Pulmonary artery endothelial cell (primary cell): ENCODE data around the gene ANGPTL7. TPM values are rescaled to one million over a fixed set of nuclear protein-coding genes. Genes with fewer than 3 reads are reported as not detected.

Experiments used
- DNase-seq: peaks from one replicate; pipeline ENCODE4 v3.0.0-alpha.2; 2011; ENCODE audit warnings: low read depth, low spot score
- total RNA-seq: library from RNA; depleted of rRNA; stranded (reverse); fragments of >200 nt; gene quantifications from 2 replicates; pipeline ENCODE4 v1.2.3, GENCODE V29; 2014

The ANGPTL7 gene
- total RNA-seq, 1 donor from 2014 or later = not detected

DNA sequence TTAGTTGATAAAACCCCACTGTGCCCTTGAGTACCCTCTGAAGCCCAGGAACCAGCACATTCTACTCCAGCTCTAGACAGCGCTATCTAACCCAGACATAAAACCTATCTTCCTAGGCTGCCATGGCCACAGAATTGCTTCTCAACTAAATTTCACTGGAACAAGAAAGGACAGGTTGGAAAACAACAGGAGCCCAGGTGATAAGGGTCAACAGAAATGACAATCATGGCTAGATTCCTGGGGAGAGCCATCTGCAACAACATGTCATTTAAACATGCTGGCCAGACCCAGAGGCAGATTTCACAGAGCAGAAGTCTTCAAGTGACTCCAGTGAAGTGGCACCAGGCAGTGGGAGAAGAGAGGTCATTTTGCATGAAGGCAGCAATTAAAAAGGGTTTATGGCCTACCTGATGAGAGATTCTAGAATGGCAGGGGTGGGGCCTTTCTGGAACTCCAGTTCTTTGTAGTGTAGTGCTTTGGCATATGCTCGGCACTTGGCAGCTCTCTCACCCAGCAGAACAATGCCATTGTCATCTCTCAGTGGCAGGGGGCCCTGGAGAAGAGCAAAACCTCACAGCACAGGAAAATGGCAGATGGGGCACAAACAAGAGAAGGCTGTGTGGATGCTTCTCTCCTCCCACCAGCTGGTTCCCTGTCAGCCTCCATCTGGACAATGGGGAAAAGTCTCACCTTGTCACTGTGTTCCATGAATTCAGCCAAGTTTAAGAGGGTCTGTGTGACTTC is 9.9 kb downstream of the ANGPTL7 start:
- DNase-seq = no peak

DNA sequence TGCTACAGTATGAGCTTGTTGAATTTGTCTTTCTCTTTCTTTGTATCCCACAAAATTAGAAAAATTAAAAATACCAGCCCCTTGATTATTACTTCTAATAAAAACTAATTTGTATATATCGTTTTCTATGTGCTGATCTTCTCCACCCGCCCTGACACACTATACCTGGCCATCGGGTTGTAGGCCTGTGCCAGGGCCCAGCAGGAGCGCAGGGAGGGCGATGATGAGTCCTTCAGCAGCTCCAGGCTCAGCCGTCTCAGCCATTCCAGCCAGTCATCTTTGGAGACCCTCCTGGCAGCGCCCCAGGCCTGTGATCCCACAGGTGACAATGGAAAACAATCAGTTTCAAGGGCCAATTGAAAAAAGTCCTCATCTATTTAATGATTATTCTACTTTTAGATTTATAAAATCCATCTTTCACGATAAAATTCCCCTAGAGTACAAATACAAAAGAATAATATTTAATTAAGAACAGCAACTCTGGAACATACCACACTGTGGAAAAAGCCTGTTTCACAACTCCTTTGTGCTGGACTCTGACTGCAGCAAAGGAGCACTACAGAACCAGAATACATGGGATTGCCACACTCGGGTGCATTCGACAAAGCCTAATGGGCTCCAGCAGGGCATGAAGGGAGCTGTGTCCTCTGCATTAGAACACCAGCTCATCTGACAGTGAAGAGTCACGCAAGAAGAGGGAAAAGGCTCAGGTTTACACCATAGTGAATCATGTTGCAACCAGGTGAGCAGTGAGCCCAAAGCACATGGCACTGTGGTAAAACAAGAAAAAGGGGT is 15.4 kb downstream of the ANGPTL7 start:
- DNase-seq = no peak

DNA sequence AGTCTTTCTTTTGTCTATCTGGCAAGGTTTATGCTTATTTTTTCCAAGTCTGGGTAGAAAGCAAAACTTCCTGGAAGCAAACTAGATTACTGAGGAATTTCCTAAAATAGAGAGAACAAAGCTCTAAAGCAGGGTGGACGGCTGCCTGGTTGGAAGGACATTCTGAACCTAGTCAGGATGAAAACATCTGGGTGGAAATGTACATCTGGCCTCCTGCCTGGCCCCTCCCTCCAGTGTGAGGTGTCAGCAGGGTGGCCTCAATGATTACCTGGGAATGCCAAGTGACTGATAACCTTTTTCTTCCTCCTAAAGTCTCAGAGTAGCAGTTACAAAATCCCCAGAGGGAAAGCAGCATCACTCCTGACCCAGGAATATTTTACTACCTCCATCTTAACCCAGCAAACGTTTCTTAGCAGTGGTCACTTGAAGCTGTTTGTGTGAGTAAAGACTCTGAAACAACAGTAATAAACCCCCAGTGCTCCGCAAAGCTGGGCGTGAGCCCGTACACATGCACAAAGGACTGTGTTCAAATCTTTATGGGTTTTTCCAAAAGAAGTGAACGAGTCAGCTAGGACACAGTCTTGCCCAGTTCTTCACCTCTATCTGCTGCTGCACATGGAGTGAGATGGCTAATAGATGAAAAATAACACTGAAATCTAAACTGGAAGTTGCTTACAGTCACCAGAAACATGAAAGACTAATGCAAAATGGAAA is 18.9 kb downstream of the ANGPTL7 start:
- DNase-seq = no peak

DNA sequence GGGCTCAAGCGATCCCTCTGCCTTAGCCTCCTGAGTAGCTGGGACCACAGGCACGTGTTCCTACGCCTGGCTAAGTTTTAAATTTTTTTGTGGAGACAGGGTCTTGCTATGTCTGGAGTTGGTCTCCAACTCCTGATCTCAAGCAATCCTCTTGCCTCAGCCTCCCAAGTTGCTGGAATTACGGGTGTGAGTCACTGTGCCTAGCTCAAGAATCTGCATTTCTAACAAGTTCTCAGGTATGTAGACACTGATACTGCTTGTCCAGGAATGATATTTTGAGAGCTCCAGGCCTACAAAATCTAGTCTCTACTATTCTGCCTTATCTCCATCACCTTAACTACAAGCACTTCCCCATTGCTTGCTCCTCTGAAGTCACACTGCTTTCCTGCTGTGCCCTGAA is 22.3 kb downstream of the ANGPTL7 start:
- no peak for DNase-seq

DNA sequence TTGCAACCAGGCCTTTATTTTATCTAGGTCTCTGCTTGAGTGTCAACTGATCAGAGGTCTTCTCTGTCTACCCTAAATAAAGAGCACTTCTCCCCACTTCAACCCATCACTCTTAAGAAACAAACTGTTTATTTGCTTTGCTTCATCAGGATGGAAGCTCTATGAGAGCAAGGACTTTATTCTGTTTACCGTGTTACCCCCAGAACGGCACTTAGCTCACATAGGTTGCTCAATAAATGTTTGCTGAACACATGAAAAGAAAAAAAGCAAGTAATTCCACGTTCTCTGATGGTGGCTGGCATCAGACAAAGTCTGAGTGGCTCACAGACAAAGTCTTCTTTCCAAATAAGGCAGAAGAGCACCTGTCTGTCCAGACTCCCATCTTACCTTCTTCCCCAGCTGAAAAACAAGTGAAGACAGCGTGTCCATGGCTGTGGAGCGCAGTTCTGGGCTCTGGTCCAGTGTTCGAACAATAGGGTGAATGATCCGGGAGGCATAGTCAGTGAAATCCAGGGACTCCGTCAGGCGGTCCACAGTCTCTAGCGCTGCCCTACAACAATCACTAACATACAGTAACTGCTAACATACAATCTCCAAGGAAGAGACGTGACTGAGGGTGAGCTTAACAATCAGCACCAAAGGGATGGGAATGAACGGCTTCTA is 22.9 kb downstream of the ANGPTL7 start:
- no peak for DNase-seq

DNA sequence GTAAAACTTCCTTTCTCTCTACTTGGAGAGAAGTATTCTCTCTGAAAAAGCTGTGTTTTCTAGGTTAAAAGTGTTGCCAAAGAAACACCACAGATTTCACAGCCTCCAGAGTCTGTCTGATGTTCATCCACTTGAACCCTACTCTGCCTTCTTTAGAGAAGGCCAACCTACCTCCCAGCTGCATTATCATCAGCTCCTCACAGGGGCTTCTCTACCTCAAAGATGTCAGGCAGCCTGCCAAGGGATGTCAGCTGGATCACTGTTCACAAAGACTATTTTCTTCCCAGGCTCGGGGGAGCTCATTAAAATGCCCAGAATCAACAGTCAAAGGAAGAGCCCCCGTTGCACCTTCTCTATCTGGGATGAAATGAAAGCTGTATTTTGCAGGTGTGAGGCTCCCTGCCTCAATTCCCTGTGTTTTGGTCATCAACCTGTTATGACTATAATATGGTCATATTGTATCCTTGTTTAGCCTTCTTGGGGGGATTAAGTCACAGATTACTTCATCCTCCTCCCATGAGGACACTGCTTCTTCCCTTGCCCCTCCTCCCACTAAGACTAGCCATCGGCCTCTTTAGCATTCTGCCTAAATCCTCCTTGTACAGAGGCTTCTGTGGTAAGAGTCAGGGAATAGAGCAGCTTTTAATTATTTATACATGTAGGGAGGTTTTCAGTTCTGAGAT is 25.7 kb downstream of the ANGPTL7 start:
- no peak for DNase-seq

DNA sequence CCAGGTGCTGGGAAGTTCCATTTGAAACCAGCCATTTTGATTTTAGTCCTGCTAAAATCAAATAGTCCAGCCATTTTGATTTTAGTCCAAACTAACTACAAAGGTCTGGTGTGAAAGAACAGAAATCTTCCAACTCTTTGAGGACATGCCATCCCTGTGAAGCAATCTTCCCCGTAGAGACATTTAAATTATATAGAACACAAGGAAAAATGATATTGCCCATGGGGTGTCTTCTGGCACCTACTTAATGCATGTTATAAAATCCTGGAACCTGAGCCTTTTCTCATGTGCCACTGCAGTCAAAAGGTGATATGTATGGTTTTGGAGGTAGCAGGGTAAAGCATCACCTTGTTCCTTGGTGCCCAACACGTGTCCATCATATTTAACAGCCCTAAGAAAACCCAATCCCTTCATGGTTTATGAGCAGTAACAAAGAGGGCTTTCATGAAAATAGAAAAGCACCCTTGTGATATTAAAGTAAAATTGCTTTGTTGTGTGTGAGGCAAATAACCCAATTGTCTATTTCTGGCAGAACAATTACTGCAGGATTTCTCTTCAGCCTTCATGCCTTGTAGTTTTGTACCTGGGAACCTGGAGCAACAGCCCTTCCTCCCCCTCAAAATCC is 26.3 kb downstream of the ANGPTL7 start:
- no peak for DNase-seq

DNA sequence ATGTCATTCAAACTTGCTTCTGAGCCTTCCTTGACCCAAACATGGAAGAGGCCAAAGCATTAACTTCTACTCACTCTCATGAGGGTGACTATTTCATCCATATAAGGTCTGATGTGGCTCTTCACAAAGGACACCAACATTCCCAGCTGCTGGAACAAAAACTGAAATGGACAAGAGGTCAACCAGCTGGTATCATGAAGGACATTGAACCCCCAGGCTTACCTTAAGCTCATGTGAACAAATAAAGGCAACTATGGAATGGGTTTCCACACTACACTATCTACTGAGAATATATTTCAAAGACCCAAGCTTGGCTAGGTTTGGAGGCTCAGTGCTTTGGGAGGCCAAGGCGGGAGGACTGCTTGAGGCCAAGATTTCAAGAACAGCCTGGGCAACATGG is 26.9 kb downstream of the ANGPTL7 start:
- no peak for DNase-seq

DNA sequence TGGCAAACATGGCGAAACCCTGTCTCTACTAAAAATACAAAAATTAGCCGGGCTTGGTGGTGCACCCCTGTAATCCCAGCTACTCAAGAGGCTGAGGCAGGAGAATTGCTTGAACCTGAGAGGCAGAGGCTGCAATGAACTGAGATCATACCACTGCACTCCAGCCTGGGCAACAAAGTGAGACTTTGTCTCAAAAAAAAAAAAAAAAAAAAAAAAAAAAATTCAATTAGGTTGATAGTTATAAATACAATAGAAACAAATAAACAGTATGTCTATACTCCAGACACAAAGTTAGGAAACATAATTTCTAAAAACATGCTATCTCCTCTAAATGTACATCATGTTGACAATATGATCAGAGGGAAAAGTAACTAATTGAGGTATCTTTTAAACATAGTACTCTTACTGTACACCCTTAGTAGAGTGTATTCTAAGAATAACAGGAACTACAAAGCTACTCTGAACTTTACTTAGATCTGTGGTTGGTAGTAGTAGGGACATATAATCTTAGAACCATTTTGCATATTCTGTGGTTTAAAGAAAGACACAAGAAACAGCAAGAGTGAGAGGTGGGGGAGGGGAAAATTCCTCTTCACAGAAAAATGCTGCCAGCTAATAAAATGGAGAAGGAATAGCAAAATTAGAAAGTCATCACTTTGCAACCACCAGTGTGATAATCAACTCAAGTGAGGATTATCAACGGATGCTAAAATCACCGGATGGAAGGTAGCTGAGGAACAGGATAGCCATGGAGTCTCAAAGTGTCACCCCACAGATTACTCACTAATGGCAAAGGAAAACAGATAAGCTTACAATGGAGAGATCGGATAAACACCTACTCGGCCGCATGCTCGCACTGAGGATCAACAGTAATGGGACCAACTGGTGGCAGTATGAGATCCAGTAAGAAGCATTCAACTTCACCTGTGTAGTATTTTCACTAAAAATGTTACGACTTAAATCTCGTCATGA is 38.2 kb downstream of the ANGPTL7 start:
- no peak for DNase-seq

DNA sequence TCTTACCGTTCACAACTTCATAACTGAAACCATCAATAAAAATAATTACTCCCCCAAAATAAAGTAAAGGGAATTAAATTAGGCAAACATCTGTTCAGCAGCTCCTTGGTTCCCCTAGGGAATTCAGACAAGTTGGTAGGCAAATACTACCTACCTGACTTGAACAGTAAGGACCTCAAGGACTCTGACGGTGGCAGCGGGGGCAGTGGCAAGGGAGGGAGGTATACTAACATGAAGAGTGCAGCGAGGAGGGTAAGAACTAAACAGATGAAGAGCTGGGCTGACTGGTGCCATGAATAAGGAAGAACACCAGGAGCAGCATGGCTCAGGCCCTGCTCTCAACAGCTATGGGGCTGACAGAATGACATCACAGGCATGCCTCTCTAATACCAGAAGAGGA is 40.0 kb downstream of the ANGPTL7 start:
- no peak for DNase-seq

DNA sequence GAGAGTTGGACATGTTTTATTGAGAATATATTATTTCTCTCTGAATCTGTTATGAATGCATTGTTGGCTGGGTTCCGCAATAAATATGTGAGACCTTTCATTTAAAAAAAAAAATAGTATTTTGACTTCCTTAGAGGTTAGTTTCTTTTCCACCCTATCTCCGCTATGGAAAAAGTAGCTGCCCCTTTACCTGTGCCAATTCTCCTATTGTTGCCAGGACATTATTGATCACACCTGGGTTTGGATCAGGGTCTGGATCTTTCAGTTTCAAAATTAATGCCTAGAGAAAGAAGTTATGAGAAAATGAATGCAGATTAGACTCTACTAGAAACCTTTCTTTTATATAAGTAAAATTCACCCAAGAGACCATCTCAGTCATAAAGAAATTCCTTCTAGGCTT is 44.1 kb downstream of the ANGPTL7 start:
- DNase-seq = no peak

DNA sequence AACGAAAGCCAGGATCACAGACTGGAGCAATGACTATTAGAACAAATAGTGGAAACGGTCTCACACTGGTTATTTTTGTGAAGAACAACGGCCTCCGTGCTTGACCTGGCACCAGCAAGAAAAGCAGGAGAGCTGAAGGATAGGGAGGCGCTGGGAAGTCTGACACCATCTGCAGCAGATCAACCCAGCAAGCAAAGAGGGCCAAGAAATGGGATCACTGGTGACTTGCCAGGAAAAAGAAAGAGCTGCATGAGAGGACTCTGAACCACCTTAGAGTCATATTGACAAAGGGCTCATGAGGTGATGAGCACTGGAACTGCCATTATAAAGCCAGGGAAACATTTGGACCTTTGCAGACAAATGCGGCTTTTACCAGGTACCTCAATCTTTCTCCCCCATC is 48.2 kb downstream of the ANGPTL7 start:
- no peak for DNase-seq

DNA sequence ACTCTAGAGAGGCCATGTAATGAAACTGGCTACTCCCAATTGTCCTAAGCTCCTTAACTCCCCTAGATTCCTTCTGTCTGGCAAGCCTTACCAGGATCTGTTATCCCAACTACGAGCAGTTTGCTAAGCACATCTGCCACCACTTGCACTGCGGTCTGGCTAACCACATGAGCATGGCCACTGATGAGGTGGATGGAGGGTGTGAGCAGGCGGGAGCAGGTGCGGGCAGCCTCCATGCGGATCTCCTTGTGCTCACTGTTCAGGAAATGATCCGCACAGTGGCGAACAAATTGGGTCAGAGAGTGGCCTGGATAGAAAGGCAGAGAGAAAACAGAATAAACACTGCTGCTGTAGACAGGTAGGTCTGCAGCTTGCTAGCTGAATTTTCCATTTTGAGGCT is 49.2 kb downstream of the ANGPTL7 start:
- DNase-seq = no peak

DNA sequence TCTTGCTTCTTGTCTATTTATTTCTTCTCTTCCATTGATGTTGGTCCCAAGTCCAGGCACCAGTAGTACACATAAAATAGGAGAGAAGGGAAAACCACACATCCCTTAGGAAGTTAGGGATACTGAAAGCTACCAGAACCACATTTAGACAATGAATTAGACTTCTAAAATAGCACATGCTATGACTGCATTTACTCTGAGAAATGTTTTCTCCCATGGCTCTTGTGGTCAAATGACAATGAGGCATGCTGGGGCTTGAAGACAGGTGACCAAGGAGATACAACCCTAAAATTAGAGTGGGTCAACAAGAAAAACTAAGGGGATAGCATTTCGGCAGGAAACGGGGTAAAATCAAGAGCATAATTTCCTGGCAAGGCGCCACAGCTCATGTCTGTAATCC is 56.1 kb downstream of the ANGPTL7 start:
- DNase-seq = no peak

Other genes with a start within 250 kb of the ANGPTL7 start
- 86.8 and 158 TPM in 2 replicates for gene TARDBP, start 176.7 kb upstream of the ANGPTL7 start, total RNA-seq
- gene MASP2, start 142.1 kb upstream of the ANGPTL7 start, total RNA-seq = 0.04 TPM in 1 of 2 replicates, not detected in the other
- 15.7 and 22.7 TPM in 2 replicates for gene SRM, start 129.3 kb upstream of the ANGPTL7 start, total RNA-seq
- 54.7 and 68.9 TPM in 2 replicates for gene EXOSC10, start 89.5 kb upstream of the ANGPTL7 start, total RNA-seq
- gene MTOR, start 73.2 kb downstream of the ANGPTL7 start, total RNA-seq = 42.7 and 69.5 TPM in 2 replicates
- gene UBIAD1, start 83.8 kb downstream of the ANGPTL7 start, total RNA-seq = 6.3 and 7.8 TPM in 2 replicates